Ishikawa (cell line): ENCODE data around the gene TASOR2.

ENCODE experiments used
- CEBPB ChIP-seq: IDR thresholded peaks from 2 replicates; pipeline ENCODE4 v1.6.1; 2012
- CREB1 ChIP-seq: IDR thresholded peaks from 2 replicates; pipeline ENCODE4 v1.6.1; 2012; ENCODE audit warnings: low read depth
- EP300 ChIP-seq: IDR thresholded peaks from 2 replicates; pipeline ENCODE4 v1.6.1; 2012; ENCODE audit warnings: borderline replicate concordance
- FOXM1 ChIP-seq: IDR thresholded peaks from 2 replicates; pipeline ENCODE4 v1.6.1; 2012; ENCODE audit warnings: low read depth, borderline replicate concordance
- NFIC ChIP-seq: IDR thresholded peaks from 2 replicates; pipeline ENCODE4 v1.6.1; 2012
- RAD21 ChIP-seq: IDR thresholded peaks from 2 replicates; pipeline ENCODE4 v1.6.1; 2012; ENCODE audit warnings: low read depth
- TAF1 ChIP-seq: IDR thresholded peaks from 2 replicates; pipeline ENCODE4 v1.6.1; 2012; ENCODE audit warnings: low read depth, mild to moderate bottlenecking
- TF ChIP-seq, protein P1 (sequence below): IDR thresholded peaks from 2 replicates; pipeline ENCODE4 v1.6.1; 2012
- TF ChIP-seq, protein P2 (sequence below): IDR thresholded peaks from 2 replicates; pipeline ENCODE4 v1.6.1; 2012; ENCODE audit warnings: low read depth, mild to moderate bottlenecking

DNA sequence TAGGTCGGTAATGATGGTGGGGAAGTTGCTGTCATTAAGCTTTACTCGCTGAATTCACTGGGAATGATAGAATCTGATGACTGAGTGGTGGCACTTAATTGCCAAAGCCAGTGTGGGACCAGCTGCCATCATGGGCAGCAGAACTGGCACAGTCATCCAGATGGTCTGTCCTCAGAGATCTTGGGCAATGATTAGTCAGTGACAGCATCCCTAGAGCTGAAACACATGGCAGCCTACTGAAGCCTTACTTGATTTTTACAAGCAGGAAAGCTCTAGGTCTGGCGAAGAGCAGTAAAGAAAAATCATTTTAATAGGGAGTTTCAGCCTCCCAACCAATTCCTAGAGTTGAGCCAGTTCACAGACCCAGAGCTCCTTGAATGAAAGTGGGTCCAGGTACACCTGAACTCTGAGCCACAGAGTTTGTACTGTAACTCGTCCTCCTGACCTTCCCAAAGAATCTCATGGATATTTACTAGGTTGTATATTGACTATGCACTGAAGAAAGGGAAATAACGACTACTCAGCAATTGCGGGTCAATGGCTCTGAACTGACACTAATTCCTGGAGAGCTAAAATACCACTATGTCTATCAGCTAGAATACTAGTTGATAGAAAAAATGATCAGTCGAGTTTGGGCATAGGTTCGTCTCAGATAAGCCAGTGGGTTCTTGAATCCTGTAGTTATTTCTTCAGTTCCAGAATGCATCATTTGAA lies 13.8 kb upstream of the TASOR2 start:
- TF ChIP-seq CEBPB (no peak), EP300 (no peak), CREB1 (no peak), NFIC (no peak), FOXM1 (no peak), TAF1 (no peak), RAD21 (no peak)
- TF ChIP-seq, protein P1, sequence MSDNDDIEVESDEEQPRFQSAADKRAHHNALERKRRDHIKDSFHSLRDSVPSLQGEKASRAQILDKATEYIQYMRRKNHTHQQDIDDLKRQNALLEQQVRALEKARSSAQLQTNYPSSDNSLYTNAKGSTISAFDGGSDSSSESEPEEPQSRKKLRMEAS = no peak
- TF ChIP-seq, protein P2, sequence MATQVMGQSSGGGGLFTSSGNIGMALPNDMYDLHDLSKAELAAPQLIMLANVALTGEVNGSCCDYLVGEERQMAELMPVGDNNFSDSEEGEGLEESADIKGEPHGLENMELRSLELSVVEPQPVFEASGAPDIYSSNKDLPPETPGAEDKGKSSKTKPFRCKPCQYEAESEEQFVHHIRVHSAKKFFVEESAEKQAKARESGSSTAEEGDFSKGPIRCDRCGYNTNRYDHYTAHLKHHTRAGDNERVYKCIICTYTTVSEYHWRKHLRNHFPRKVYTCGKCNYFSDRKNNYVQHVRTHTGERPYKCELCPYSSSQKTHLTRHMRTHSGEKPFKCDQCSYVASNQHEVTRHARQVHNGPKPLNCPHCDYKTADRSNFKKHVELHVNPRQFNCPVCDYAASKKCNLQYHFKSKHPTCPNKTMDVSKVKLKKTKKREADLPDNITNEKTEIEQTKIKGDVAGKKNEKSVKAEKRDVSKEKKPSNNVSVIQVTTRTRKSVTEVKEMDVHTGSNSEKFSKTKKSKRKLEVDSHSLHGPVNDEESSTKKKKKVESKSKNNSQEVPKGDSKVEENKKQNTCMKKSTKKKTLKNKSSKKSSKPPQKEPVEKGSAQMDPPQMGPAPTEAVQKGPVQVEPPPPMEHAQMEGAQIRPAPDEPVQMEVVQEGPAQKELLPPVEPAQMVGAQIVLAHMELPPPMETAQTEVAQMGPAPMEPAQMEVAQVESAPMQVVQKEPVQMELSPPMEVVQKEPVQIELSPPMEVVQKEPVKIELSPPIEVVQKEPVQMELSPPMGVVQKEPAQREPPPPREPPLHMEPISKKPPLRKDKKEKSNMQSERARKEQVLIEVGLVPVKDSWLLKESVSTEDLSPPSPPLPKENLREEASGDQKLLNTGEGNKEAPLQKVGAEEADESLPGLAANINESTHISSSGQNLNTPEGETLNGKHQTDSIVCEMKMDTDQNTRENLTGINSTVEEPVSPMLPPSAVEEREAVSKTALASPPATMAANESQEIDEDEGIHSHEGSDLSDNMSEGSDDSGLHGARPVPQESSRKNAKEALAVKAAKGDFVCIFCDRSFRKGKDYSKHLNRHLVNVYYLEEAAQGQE = no peak
